WTC11 (cell line): Measurements from ENCODE around the gene BOC. TPM values are rescaled to one million over a fixed set of nuclear protein-coding genes. Genes with fewer than 3 reads are reported as not detected.

Experiments used
- ATAC-seq: fragments of 200-7000 bp; cut with Tn5 transposase; 2 replicates; pipeline ENCODE4 v1.10.0; 2021; ENCODE audit warnings: mild to moderate bottlenecking, moderate library complexity
- CTCF ChIA-PET: fragments of 300-600 bp; sonication (Branson Sonifier 250); formaldehyde crosslinking; loops from one replicate; lab custom pipeline; 2021; ENCODE audit warnings: antibody characterized with exemption; lab: Charles Lee
- POLR2A ChIA-PET: fragments of 350-600 bp; sonication (Branson Sonifier 250); formaldehyde crosslinking; loops from one replicate; lab custom pipeline; 2021; ENCODE audit warnings: antibody characterized with exemption; lab: Charles Lee
- DNase-seq: peaks from one replicate; pipeline ENCODE4 v3.0.0; 2021; ENCODE audit warnings: low spot score
- H3K27ac Mint-ChIP-seq: 2 replicates; pipeline ENCODE4 v1.8.0; 2021; ENCODE audit warnings: mixed read lengths
- H3K27me3 Mint-ChIP-seq: 2 replicates; pipeline ENCODE4 v1.8.0; 2021; ENCODE audit warnings: low read depth, mild to moderate bottlenecking, moderate library complexity, mixed read lengths
- H3K36me3 Mint-ChIP-seq: 2 replicates; pipeline ENCODE4 v1.8.0; 2021; ENCODE audit warnings: mixed read lengths
- H3K4me1 Mint-ChIP-seq: 2 replicates; pipeline ENCODE4 v1.8.0; 2022; ENCODE audit warnings: mixed read lengths
- H3K4me3 Mint-ChIP-seq: 2 replicates; pipeline ENCODE4 v1.8.0; 2021; ENCODE audit warnings: mild to moderate bottlenecking, moderate library complexity, mixed read lengths
- H3K9me3 Mint-ChIP-seq: 2 replicates; pipeline ENCODE4 v1.8.0; 2021; ENCODE audit warnings: mixed read lengths
- ATF3 ChIP-seq: sonication (generic); formaldehyde crosslinking; conservative IDR thresholded peaks from 2 replicates; pipeline ENCODE4 v1.8.1; 2022; ENCODE audit warnings: mild to moderate bottlenecking, missing genetic modification reagents
- ATF6 ChIP-seq: sonication (generic); formaldehyde crosslinking; IDR thresholded peaks from 2 replicates; pipeline ENCODE4 v1.8.1; 2023; ENCODE audit warnings: mild to moderate bottlenecking, missing genetic modification reagents
- CBFB ChIP-seq: sonication (generic); formaldehyde crosslinking; IDR thresholded peaks from 2 replicates; pipeline ENCODE4 v1.8.1; 2022; ENCODE audit warnings: mild to moderate bottlenecking, low read depth, missing genetic modification reagents
- CREM ChIP-seq: sonication (generic); formaldehyde crosslinking; IDR thresholded peaks from 2 replicates; pipeline ENCODE4 v1.8.1; 2022; ENCODE audit warnings: mild to moderate bottlenecking, missing genetic modification reagents, moderate library complexity
- ELF4 ChIP-seq: sonication (generic); formaldehyde crosslinking; IDR thresholded peaks from 2 replicates; pipeline ENCODE4 v1.8.1; 2022; ENCODE audit warnings: low read depth, mild to moderate bottlenecking, moderate library complexity, missing genetic modification reagents
- EMX1 ChIP-seq: fragments of 250-450 bp; sonication (Bioruptor Pico); IDR thresholded peaks from 2 replicates; pipeline ENCODE4 v1.8.0; 2021; ENCODE audit warnings: mild to moderate bottlenecking
- ETV6 ChIP-seq: sonication (generic); formaldehyde crosslinking; IDR thresholded peaks from 2 replicates; pipeline ENCODE4 v1.8.1; 2022; ENCODE audit warnings: mild to moderate bottlenecking, missing genetic modification reagents
- FOXK1 ChIP-seq: sonication (generic); formaldehyde crosslinking; IDR thresholded peaks from 2 replicates; pipeline ENCODE4 v1.8.0; 2022; ENCODE audit warnings: mild to moderate bottlenecking, moderate library complexity, missing genetic modification reagents
- FOXP1 ChIP-seq: sonication (generic); formaldehyde crosslinking; IDR thresholded peaks from 2 replicates; pipeline ENCODE4 v1.8.0; 2022; ENCODE audit warnings: missing genetic modification reagents, mild to moderate bottlenecking, moderate library complexity, borderline replicate concordance
- HMGA2 ChIP-seq: fragments of 250-450 bp; sonication (Bioruptor Pico); IDR thresholded peaks from 2 replicates; pipeline ENCODE4 v1.4.0; 2021; ENCODE audit warnings: mild to moderate bottlenecking, moderate library complexity
- HMGXB4 ChIP-seq: sonication (generic); formaldehyde crosslinking; IDR thresholded peaks from 2 replicates; pipeline ENCODE4 v1.8.1; 2023; ENCODE audit warnings: mild to moderate bottlenecking, moderate library complexity, missing genetic modification reagents
- IRF1 ChIP-seq: sonication (generic); formaldehyde crosslinking; IDR thresholded peaks from 2 replicates; pipeline ENCODE4 v1.8.0; 2023; ENCODE audit warnings: missing genetic modification reagents
- IRF2 ChIP-seq: sonication (generic); formaldehyde crosslinking; IDR thresholded peaks from 2 replicates; pipeline ENCODE4 v1.8.0; 2022; ENCODE audit warnings: low read depth, missing genetic modification reagents, borderline replicate concordance
- JUN ChIP-seq: sonication (generic); formaldehyde crosslinking; IDR thresholded peaks from 2 replicates; pipeline ENCODE4 v1.8.0; 2023; ENCODE audit warnings: mild to moderate bottlenecking, missing genetic modification reagents
- OVOL2 ChIP-seq: fragments of 250-450 bp; sonication (Bioruptor Pico); IDR thresholded peaks from 2 replicates; pipeline ENCODE4 v1.9.0; 2021; ENCODE audit warnings: mild to moderate bottlenecking, borderline replicate concordance
- RORB ChIP-seq: fragments of 250-450 bp; sonication (Bioruptor Pico); IDR thresholded peaks from 2 replicates; pipeline ENCODE4 v1.9.0; 2021; ENCODE audit warnings: mild to moderate bottlenecking
- ZNF232 ChIP-seq: sonication (generic); formaldehyde crosslinking; IDR thresholded peaks from 2 replicates; pipeline ENCODE4 v1.8.0; 2022; ENCODE audit warnings: mild to moderate bottlenecking, missing genetic modification reagents
- ZNF512 ChIP-seq: sonication (generic); formaldehyde crosslinking; IDR thresholded peaks from 2 replicates; pipeline ENCODE4 v1.8.1; 2022; ENCODE audit warnings: missing genetic modification reagents, borderline replicate concordance
- total RNA-seq: library from RNA; stranded (reverse); gene quantifications from 3 replicates; pipeline ENCODE4 v1.2.3, GENCODE V29; 2021

BOC gene
- total RNA-seq, 1 experiment from 2014 or later, result 8.0 TPM

GRCh38 chr3:113183748-113184661, 27.4 kb upstream of the BOC start:
- ATAC-seq (no peak), DNase-seq (no peak)
- peaks cover 2% of the 10 kb centered on the region; the same call in 1 of the 2 replicates for H3K36me3 Mint-ChIP-seq
- no peak overlapping the region for H3K4me3 Mint-ChIP-seq
- no peaks in the 10 kb centered on the region for H3K4me1 Mint-ChIP-seq
- H3K27ac Mint-ChIP-seq, result no peak overlapping the region
- H3K27me3 Mint-ChIP-seq, result no peaks in the 10 kb centered on the region; the same call in 1 of the 2 replicates
- CTCF ChIA-PET, result interaction anchor here (1.6 kb wide), 1 partner anchor 104 kb away, joined by 5 read pairs; no protein-coding TSS in a partner anchor
- no peak for TF ChIP-seq JUN
- no peak for TF ChIP-seq ATF6 (CRISPR knock-in tag)
- TF ChIP-seq FOXP1, result no peak
- no peak for TF ChIP-seq OVOL2 (CRISPR knock-in tag)
- TF ChIP-seq ETV6, result no peak
- TF ChIP-seq ATF3 (CRISPR knock-in tag), result no peak
- TF ChIP-seq ZNF232 (CRISPR knock-in tag), result no peak
- no peak for TF ChIP-seq EMX1 (CRISPR knock-in tag)
- H3K9me3 Mint-ChIP-seq, result peaks cover 11% of the 10 kb centered on the region
- POLR2A ChIA-PET, result no interaction called here

GRCh38 chr3:113185194-113185835, 26.0 kb upstream of the BOC start:
- POLR2A ChIA-PET, result no interaction called here

More at GRCh38 chr3:113185194-113185835, 26.0 kb upstream of the BOC start:
- no peak for DNase-seq
- Mint-ChIP-seq H3K4me3 (no peak overlapping the region), H3K27me3 (no peaks in the 10 kb centered on the region; the same call in 1 of the 2 replicates), H3K36me3 (peaks cover 2% of the 10 kb centered on the region; the same call in 1 of the 2 replicates), H3K27ac (no peak overlapping the region), H3K4me1 (no peaks in the 10 kb centered on the region), H3K9me3 (peaks cover 24% of the 10 kb centered on the region)
- CTCF ChIA-PET, result interaction anchor here (1.6 kb wide), 1 partner anchor 103 kb away, joined by 5 read pairs; no protein-coding TSS in a partner anchor
- no peak for ATAC-seq
- no peak for TF ChIP-seq IRF1 (CRISPR knock-in tag)
- no peak for TF ChIP-seq CBFB
- no peak for TF ChIP-seq FOXK1
- TF ChIP-seq IRF2 (CRISPR knock-in tag), result no peak
- no peak for TF ChIP-seq ZNF512 (CRISPR knock-in tag)
- TF ChIP-seq HMGXB4 (CRISPR knock-in tag), result no peak
- no peak for TF ChIP-seq ELF4 (CRISPR knock-in tag)
- no peak for TF ChIP-seq RORB
- no peak for TF ChIP-seq ETV6
- TF ChIP-seq CREM (CRISPR knock-in tag), result no peak
- TF ChIP-seq ATF3 (CRISPR knock-in tag), result no peak
- no peak for TF ChIP-seq HMGA2 (CRISPR knock-in tag)
